Heart right ventricle (tissue), 16 donors: ENCODE results near the gene ARHGEF19. TPM values are rescaled to one million over a fixed set of nuclear protein-coding genes. Genes with fewer than 3 reads are reported as not detected.
"Not testable (repeated sequence)": the region's sequence is repeated elsewhere in the genome, so short reads cannot be mapped to it uniquely, and the experiment has no call there.

Experiments used
- ATAC-seq, 8 donors: fragments of 200-7000 bp; cut with Tn5 transposase; one replicate each; pipeline ENCODE4 v1.9.1; 2020; ENCODE audit warnings: mild to moderate bottlenecking in 8 of 8, moderate library complexity in 8 of 8, moderate number of reproducible peaks in 1 of 8
- DNase-seq, 2 donors: peaks; one replicate each; pipeline ENCODE4 v3.0.0-alpha.2; 2020
- H3K27ac ChIP-seq, 10 donors: fragments of 200-600 bp; sonication (generic) in 2 of 10; one replicate each; pipeline versions ENCODE4 v1.5.0 to v1.8.0; 2020 to 2022; ENCODE audit warnings: mild to moderate bottlenecking in 3 of 10
- H3K27me3 ChIP-seq, 7 donors: fragments of 200-600 bp; one replicate each; pipeline ENCODE4 v1.8.0; 2021 to 2022; ENCODE audit warnings: mild to moderate bottlenecking in 2 of 7
- H3K36me3 ChIP-seq, 9 donors: fragments of 200-600 bp; sonication (generic) in 1 of 9; one replicate each; pipeline versions ENCODE4 v1.5.0 to v1.8.0; 2020 to 2022; ENCODE audit warnings: mild to moderate bottlenecking in 2 of 9
- H3K4me1 ChIP-seq, 9 donors: fragments of 200-600 bp; sonication (generic) in 1 of 9; one replicate each; pipeline versions ENCODE4 v1.5.0 to v1.8.0; 2020 to 2022; ENCODE audit warnings: mild to moderate bottlenecking in 4 of 9
- H3K4me3 ChIP-seq, 10 donors: fragments of 200-600 bp; sonication (generic) in 2 of 10; one replicate each; pipeline versions ENCODE4 v1.5.0 to v1.8.0; 2020 to 2022; ENCODE audit warnings: mild to moderate bottlenecking in 7 of 10, moderate library complexity in 2 of 10
- H3K9me3 ChIP-seq, 11 donors: fragments of 200-600 bp in 10 of 11; sonication (generic) in 2 of 11; one replicate each; pipeline versions ENCODE4 v1.5.0 to v1.8.0; 2013 to 2022; ENCODE audit warnings: mild to moderate bottlenecking in 2 of 11, control low read depth in 1 of 11, moderate library complexity in 1 of 11
- WGBS, 2 donors: extraction: QIAGEN DNeasy Blood & Tissue Kit; methylation state at CpG; one replicate each; pipeline ENCODE4 v1.1.7; 2013; ENCODE audit warnings: inconsistent platforms in 1 of 2; 5-methylcytosine and 5-hydroxymethylcytosine counted together
- intact Hi-C, 10 donors: fragments of 100-400 bp; cut with DNase I; formaldehyde crosslinking; loops; one replicate each; pipeline versions ENCODE4 v1.11.1 to v1.14.2; 2022
- polyA plus RNA-seq, 2 donors: library from polyadenylated mRNA; stranded (reverse); fragments of 200-250 nt; gene quantifications; one replicate each; pipeline ENCODE4 v1.2.3, GENCODE V29; 2013
- total RNA-seq, 10 donors: library from RNA; stranded (reverse); fragmentation: NEBNext Ultra II Directional in 3 of 10; extraction: Animal tissue kit (Norgen Biotek cat#: 25700) in 3 of 10; gene quantifications; one replicate each; pipeline versions ENCODE4 v1.2.1 to v1.2.4, GENCODE V29; 2021 to 2023
- TF ChIP-seq, protein P1 (sequence below), 9 donors: fragments of 200-600 bp; sonication (generic) in 2 of 9; IDR thresholded peaks; one replicate each; pipeline versions ENCODE4 v1.5.0 to v1.8.0; 2021 to 2022; ENCODE audit warnings: antibody characterized with exemption in 9 of 9, mild to moderate bottlenecking in 5 of 9, moderate library complexity in 1 of 9
- donor health status: Arrhythmogenic right ventricular cardiomyopathy.
- donor health status: ischemic (EF 13 %, LVEDD 7.1; RV severe dilation, severe dysfunction).
- donor health status: healthy with polysubstance abuse.
- donor health status: DM: no; HTN: yes; CAD: no.
- donor health status: DM: no; HTN: no; CAD: no.
- donor health status: ischemic (EF 25% LVEDD 6.9; RV normal size, moderate dysfunction).
- donor health status: ischemic (EF 25% LVEDD 5.7; RV mildly dilated, moderate dysfunction).
- donor health status: healthy.
- donor health status: DM: yes; HTN: yes; CAD: no.
- donor health status: Ischemic cardiomyopathy.
- donor health status: ischemic (EF 35%, LVEDD 5.7; RV mildly dilated, moderate dysfunction).
- donor health status: nonischemic (EF 11% LVEDD 7.7; RV severe dilation, severe dysfunction).
- donor health status: DM: yes; HTN: yes; CAD: no.
- donor health status: PGD.
- donor health status: ischemic (EF 29% LVEDD 5.4; RV normal size, mild dysfunction).
- donor health status: nonischemic (EF 23%, LVEDD 6.1; RV moderate dilation, normal function).

The ARHGEF19 gene
- total and polyA plus RNA-seq, 12 donors: 0.49 to 5.4 (median 1.6) TPM

DNA sequence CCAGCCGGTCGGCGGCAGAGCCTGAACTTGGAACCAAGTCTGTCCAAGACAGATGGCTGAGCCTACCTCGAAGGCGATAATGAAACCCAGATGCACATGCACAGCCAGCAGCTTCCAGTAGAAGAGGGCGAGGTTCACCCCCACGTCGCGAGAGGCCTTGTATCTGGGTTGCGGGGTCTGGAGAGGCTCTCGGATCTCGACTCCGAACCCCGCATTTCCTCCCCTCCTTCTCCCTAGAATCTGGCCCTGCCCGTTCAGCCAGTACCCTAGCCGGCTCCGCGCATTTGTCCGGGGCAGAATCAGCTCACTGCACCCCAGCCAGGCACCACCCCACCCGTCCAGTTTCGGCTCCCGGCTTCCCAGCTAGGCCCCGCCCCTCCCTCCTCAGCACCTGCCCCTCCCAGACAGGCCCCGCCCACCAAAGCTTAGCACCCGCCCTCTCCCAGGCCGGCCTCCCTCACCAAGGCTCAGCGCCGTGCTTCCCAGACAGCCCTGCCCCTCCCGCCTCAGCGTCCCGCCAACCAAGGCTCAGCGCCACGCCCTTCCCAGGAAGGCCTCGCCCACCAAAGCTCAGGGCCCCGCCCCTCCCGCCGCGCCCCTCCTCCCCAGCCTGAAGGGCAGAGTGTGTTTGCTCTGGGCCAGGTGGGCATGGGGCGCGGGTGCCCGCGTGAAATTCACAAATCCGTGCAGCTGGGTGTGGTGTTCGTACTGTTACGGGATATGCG is 4.8 kb upstream of the ARHGEF19 start:
- H3K4me1 ChIP-seq: peaks cover 3 to 23% (median 14%) of the 10 kb centered on the region in 9 donors
- TF ChIP-seq, protein P1, sequence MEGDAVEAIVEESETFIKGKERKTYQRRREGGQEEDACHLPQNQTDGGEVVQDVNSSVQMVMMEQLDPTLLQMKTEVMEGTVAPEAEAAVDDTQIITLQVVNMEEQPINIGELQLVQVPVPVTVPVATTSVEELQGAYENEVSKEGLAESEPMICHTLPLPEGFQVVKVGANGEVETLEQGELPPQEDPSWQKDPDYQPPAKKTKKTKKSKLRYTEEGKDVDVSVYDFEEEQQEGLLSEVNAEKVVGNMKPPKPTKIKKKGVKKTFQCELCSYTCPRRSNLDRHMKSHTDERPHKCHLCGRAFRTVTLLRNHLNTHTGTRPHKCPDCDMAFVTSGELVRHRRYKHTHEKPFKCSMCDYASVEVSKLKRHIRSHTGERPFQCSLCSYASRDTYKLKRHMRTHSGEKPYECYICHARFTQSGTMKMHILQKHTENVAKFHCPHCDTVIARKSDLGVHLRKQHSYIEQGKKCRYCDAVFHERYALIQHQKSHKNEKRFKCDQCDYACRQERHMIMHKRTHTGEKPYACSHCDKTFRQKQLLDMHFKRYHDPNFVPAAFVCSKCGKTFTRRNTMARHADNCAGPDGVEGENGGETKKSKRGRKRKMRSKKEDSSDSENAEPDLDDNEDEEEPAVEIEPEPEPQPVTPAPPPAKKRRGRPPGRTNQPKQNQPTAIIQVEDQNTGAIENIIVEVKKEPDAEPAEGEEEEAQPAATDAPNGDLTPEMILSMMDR (IDR thresholded peaks at IDR 0.05): no peak
- DNase-seq (peak; percentile 99), ATAC-seq (peak; percentile 98 to 99 (median 99))
- no peaks in the 10 kb centered on the region for H3K27me3 ChIP-seq
- intact Hi-C loops: no loop called here
- peak overlapping the region in 8 of 10 donors; percentile 58 to 74 (median 65) for H3K27ac ChIP-seq
- no peaks in the 10 kb centered on the region for H3K36me3 ChIP-seq
- H3K4me3 ChIP-seq: peak overlapping the region; percentile 7 to 63 (median 58)
- no peaks in the 10 kb centered on the region for H3K9me3 ChIP-seq
- WGBS, 2 donors: 1% methylated on average over 46 of the region's 46 CpGs

- intact Hi-C loops: no loop called here
- 13 to 15% methylated on average over 33 of the region's 33 CpGs for WGBS, 2 donors
- peak overlapping the region in 7 of 10 donors; percentile 35 to 74 (median 61) for H3K27ac ChIP-seq
Measured at GRCh38 chr1:16215882-16216753, 3.7 kb upstream of the ARHGEF19 start.

DNA sequence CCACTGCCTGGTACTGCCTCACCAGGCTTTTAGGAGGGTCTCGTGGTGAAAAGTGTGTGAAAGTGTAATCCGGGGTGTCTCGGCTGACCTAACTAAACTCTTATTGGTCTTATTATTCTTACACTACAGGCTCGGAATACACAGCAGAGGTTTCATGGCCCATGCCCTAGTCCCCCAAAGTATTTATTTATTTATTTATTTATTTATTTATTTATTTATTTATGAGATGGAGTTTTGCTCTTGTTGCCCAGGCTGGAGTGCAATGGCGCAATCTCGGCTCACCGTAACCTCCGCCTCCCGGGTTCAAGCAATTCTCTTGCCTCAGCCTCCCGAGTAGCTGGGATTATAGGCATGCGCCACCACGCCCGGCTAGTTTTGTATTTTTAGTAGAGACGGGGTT is 2.8 kb upstream of the ARHGEF19 start:
- WGBS, 2 donors: 93 to 94% methylated on average over 14 of the region's 14 CpGs
- H3K9me3 ChIP-seq, H3K36me3 ChIP-seq, H3K27me3 ChIP-seq, H3K27ac ChIP-seq, DNase-seq, H3K4me3 ChIP-seq, intact Hi-C loops, ATAC-seq: not testable (repeated sequence)
- H3K4me1 ChIP-seq: peaks cover 3 to 23% (median 14%) of the 10 kb centered on the region in 9 donors

More at GRCh38 chr1:16215882-16216753, 3.7 kb upstream of the ARHGEF19 start:
- ATAC-seq: peak; percentile 34 to 76 (median 63)
- Histone ChIP-seq H3K4me3 (peak overlapping the region in 9 of 10 donors; percentile 40 to 63 (median 60)), H3K4me1 (peaks cover 3 to 23% (median 14%) of the 10 kb centered on the region in 9 donors), H3K27me3 (no peaks in the 10 kb centered on the region), H3K36me3 (no peaks in the 10 kb centered on the region), H3K9me3 (no peaks in the 10 kb centered on the region)
- TF ChIP-seq, protein P1 (IDR thresholded peaks at IDR 0.05): no peak
- peak; percentile 74 to 82 for DNase-seq

GRCh38 chr1:16213544-16213943 is 1.1 kb upstream of the ARHGEF19 start:
- intact Hi-C loops, H3K36me3 ChIP-seq, DNase-seq, H3K27ac ChIP-seq, H3K27me3 ChIP-seq, H3K4me3 ChIP-seq, H3K9me3 ChIP-seq, ATAC-seq: not testable (repeated sequence)
- WGBS, 2 donors: 95 to 96% methylated on average over 3 of the region's 3 CpGs
- peaks cover 3 to 23% (median 14%) of the 10 kb centered on the region in 9 donors for H3K4me1 ChIP-seq

DNA sequence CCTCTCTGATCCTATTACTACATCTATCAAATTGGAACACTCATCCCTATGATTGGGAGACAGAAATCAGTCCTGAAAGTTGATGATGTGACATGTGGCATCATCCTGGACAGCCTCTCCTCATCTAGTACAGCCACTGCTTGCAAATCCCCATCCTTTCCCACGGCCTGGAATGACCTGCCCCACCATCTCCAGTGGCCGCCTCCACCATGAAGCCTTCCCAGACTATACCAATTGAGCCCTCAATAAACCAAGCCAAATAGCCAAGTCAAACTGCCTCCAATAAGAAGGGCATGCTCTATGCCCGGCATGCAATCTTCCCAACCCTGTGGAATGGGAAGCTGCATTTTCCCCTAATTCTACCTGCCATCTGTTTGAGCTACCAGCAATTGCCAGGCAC is 561 bp upstream of the ARHGEF19 start:
- Histone ChIP-seq H3K27me3 (no peaks in the 10 kb centered on the region), H3K27ac (no peak overlapping the region), H3K4me1 (peaks cover 3 to 22% (median 14%) of the 10 kb centered on the region in 9 donors), H3K4me3 (no peak overlapping the region), H3K9me3 (no peaks in the 10 kb centered on the region), H3K36me3 (no peaks in the 10 kb centered on the region)
- ATAC-seq (no peak), DNase-seq (no peak)
- intact Hi-C loops: no loop called here
- TF ChIP-seq, protein P1 (IDR thresholded peaks at IDR 0.05): no peak
- WGBS, 2 donors: 66 to 67% methylated on average over 3 of the region's 3 CpGs
